Kidney capillary endothelial cell (primary cell): Measurements from ENCODE around the gene PARD3B.
"Not testable (repeated sequence)": the region's sequence is repeated elsewhere in the genome, so short reads cannot be mapped to it uniquely, and the experiment has no call there.

Source experiments
- DNase-seq: peaks from one replicate; pipeline ENCODE4 v3.0.0-alpha.2; 2018; ENCODE audit warnings: low spot score

Gene PARD3B

DNA sequence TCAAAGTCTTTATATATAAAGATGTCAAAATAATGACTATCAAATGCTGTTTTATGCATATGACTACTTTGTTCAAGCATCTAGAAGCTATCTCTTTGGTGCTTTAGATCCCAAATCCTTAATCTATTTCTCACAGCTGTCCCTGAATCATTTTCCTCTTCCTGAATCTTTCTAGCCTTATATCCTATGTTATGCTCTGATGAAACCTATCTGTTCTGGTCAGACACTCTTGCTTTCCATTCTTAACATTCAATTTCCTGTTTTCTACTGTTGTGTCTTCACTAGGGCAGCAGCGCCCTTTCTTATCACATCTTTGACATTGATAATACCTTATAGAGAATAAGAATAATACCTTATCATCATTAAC, 6.3 kb upstream of the PARD3B start:
- peak; percentile 25 for DNase-seq

DNA sequence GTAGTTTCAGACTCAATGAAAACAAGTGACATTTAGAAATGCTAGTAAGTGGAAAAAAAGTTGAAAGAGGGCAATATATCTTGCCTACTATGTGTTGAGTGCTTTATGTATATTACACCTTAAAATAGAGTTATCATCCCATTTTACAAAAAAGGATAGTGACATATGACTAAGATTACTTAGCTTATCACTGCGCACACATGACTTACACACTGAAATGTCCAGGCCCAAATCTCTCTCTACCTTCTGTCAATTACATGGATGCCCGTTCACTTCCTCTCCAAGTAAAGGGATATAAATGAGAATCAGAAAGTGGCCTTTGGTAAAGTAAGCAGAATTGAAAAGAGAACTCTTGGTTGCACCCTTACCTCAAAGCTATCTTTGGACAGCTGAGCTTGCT, 3.6 kb upstream of the PARD3B start:
- DNase-seq = no peak

DNA sequence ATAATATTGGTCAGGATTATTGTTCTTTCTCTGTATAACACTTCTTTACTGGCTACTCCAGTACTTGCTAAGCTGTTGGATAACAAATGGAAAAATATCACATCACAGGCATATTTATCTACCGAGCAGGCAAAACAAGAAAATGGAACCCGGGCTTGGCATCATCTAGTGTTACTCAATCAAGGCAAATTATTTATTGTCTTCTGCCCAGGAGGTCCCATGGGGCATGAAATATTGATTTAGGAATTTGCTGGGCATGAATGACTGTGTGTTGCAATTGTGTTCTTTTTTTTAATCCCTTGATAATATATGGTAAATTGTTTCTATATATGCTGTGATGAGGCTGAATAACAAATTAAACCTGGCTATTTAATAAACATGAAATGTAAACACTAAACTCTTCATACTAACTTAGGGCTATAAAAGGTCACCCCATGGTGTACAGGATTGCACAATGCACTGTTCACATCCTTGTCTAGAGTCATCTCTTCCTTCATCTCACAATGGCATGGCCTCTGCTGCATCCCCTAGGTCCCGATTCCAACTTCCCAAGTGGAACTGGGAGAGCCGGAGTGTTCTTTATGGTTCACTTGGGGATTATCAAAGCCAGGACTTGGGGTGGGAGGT, 2.2 kb upstream of the PARD3B start:
- DNase-seq = no peak

DNA sequence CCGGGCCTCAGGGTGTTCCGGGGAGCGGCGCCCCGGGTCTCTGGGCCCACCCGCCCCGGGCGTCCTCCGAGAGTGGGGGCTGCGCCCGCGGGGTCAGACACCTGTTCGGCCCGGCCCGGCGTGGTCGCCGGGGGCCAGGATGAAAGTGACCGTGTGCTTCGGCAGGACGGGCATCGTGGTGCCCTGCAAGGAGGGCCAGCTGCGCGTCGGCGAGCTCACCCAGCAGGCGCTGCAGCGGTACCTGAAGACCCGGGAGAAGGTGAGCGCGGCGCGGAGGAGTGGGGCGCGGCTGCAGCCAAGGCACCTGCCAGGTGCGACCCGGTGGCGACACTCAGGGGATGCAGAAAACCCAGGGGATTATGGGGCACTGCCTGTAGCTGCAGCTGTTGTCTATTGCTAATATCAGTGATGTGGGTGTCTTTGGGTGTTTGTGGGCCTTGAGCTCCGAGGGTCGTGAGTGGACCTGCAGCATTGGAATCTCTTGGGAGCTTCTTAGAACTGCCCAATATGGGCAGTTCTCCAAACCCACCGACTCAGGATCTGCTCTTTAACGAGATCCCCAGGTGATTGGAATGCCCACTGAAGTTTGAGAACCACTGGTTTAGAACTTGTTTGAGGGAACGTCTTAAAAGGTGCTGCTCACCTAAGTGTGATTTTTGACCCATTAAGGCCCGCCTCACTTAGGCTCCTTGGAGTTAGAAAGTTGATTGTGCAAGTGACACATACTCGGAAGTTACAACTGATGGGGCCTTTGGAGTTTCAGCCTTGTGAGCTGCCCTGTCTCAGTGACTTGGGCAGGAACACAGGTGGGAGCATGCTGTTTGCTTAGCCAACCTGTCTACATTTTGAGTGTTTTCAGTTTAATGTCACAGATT, 823 bp downstream of the PARD3B start:
- no peak for DNase-seq

DNA sequence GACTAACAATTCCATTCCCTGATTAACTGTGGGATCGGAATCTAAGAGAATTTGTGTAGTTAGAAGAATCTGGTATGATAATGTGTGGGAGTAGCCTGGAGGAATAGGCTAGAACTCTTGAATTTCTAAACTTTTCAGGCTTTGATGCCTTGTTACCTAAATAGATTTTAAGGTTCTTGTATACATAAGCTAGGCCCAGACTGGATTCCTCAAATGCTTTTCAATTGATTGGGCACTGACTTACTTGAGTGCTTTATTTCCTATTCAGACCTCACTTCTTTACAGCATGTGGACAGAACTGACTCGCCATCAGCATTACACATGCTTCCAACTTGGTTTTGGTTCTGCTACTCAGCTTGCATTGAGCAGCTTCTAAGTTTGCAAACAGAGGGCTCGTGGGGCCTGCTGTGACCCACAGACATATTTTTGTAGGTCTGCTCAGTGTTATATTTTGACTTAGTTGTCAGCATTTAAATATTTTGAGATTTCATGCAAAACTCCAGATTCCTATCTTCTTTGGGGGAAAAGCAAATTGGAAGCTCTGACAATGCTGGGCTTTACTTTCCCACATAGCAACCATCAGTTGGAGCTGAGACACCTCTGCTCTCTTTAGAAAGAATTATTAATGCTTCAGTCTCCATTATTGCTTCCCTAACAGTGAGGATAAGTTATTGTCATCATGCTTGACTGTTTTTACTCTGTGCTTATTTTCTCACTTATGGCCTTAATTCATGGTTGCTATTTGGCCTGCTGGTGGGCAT, 5.7 kb downstream of the PARD3B start:
- no peak for DNase-seq

DNA sequence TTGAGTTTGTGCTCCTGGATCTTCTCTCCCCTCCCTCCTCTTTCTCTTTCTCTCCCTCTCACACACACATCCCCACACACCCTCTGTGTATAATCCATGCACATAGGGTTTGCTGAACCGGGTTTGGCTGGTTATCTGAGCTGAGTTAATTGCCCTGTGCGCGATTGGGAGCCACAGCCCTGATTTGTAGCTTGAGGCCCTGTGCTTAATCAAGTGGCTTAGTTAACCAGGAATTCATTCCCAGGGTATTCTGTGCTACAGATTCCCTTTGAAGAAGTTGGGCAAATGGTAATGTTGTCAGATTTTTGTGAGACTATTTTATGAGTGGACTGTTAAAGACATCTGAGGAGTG, 6.2 kb downstream of the PARD3B start:
- DNase-seq = no peak

DNA sequence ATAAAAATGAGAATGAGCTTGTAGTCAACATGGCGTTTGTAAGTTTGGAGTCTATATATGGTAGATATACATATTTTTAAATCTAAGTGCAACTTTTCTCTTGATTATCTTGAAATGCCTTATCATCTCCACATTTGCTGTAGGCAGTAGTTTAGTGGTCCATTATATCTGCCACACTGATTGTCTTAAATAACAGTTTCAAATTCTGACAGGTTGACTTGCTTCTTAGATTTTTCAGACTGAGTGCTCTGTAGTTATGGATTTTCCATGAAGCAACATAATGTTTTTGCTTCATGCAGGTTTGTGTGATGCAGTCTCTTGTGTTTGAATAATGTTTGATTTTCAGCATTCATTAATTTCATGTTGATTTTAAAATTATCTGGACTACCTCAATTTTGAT, 12.3 kb downstream of the PARD3B start:
- DNase-seq = no peak

DNA sequence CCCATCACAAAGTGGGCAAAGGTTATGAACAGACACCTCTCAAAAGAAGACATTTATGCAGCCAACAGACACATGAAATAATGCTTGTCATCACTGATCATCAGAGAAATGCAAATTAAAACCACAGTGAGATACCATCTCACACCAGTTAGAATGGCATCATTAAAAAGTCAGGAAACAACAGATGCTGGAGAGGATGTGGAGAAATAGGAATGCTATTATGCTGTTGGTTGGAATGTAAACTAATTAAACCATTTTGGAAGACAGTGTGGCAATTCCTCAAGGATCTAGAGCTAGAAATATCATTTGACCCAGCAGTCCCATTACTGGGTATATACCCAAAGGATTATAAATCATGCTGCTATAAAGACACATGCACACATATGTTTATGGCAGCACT, 14.1 kb downstream of the PARD3B start:
- not testable (repeated sequence) for DNase-seq

DNA sequence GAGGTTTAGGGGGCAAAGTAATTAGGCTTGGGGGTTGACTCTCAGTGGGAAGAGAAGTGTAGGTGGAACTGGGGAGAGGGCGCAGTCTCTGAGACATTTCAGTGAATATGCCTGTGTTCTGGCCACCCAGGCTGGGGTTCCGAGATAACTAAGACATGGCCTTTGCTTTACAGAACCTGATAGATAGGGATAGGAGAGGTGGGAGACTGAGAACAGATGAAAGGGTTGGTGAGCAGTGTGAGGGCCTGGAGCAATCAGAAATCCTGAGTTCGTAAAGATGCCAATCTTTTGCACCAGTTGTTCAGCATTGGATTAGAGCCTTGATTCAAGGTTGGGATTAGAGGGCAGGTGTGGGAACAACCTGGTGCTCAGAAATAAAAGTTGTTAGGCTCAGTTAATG, 15.6 kb downstream of the PARD3B start:
- no peak for DNase-seq

DNA sequence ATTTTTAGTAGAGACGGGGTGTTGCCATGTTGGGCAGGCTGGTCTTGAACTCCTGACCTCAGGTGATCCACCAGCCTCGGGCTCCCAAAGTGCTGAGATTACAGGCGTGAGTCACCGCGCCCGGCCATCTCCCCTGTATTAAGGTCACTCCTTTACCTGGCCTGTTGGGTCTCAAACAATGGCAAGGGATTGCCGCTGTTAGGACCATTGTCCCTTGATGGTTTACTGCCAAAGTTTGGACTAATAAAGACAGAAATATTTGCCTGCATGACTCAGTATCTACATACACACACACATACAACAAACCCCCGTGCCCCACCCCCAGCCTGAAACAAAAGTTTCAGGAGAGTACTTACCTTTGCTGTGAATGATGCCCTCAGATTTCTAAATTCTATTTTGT, 16.5 kb downstream of the PARD3B start:
- DNase-seq = no peak

DNA sequence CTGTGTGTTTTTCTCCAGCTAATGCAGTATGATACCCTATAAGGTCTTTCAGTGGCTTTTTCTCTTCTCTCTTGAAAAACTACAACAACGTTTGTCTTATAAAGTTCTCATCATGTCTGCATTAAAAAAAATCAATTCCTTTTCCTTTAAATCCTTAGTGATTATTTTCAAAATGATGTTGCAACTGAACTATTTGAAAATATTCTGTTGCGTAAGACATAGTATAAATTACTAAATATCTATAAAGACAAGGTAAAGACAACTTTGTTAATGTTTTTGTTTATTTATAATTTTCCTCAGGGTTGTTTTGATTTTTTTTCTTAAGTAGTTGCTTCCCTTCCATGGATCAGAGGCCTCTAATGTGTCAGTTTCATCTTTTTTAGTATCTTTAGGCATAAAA, 21.2 kb downstream of the PARD3B start:
- DNase-seq = no peak

DNA sequence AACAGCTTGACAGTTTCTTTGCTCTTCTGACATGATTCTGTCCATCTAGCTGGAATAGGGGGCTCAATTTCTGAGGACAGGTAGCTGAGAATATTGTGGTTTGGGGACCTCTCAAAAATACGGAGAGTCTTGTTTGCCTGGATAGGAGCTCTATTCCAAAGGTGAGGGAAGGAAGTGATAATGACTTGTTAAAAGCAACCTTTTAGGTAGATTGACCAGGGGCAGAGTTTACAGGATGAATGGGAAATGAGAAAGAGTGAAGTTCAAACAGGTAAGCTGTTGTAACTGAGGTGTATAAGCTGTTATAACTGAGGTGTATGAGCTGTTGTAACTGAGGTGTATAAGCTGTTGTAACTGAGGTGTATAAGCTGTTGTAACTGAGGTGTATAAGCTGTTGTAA, 25.1 kb downstream of the PARD3B start:
- no peak for DNase-seq

DNA sequence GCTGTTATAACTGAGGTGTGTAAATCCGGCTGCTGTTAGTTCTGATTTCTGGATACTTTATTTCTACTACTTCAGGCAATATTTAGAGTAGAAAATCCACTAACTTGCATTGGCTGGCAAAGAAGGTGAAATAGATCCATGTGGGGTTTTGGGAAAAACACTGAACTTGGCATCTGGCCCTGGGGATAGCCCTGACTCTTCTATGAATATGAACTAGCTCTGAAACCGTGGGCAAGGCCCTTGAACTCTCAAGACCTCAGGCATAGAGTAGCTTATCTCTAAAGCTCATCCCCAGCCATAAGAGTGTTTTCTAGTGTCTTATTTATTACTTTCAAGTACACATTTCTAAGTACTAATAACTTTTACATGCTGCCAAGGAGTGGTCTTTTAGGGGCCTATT, 25.8 kb downstream of the PARD3B start:
- DNase-seq = no peak

DNA sequence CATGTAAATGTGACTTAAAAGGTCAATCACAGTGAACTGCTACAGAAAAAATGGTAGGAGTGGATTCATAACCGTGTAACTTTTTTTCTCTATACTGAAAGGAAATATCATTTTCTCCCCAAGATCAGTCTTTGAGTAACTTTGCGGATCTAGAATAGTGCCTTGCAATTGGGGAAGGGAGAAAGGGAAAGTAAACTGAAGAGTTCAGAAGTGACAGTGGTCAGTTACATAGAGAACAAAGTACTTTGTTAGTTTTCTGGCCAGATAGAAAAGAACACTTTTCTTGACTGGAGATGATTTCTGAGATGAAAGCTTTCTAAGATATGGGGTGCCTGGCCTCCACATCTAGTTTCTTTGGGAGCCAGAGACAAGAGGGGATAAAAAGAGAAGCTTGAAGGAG, 26.6 kb downstream of the PARD3B start:
- DNase-seq = no peak

DNA sequence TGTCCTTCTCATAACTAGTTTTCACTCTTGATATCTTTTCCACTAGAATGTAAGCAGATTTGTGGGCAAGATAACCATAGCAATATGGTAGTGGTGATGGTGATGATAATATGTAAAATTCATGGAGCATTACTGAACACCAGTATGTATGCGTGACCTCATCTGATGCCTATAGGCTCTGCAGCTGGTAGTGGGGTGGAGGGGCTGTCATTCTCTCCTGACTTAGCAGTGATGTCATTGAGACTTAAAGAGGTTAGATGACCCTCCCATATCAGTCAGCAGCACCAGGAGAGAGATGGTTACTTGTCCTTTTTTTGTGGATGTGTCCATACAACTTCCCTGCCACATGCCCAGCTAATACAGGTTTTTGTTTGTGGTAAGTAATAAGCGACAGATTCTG, 27.9 kb downstream of the PARD3B start:
- DNase-seq = no peak

DNA sequence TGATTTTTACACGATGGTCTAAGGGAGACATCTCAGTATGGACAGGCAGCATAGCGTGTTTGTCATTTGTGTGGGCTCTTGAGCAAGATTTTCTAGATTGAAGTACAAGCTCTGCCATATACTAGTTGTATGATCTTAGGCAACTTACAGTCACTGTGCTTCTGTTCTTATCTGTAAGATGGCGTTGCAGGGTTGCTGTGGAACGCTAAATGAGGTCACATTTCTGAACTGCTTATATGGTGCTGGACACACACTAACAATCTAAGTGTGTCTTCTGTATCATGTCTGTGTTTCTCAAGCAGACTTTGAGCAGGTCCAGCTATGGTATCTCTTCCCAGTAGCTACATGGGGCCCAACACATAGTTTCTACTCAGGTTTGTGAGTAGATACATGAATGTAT, 29.2 kb downstream of the PARD3B start:
- DNase-seq = no peak

DNA sequence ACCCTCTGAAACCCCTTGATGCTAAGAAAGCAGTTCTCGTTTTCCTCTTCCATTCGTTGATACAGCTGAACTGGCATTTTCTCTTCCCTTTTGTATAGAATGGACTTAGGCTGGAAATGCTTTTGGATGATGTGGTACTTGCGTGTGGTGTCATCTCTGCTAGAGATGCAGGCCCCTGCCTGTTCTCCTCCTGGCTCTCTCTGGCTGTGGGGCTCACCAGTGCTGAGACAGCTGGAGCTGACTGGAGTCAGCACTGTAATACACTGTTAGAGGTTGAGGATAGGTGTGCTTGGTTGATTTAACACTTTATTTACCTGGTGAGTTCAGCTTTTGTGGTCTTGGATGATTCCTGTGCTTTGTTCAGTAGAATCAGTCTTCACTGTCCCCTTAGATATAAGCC, 30.2 kb downstream of the PARD3B start:
- no peak for DNase-seq

DNA sequence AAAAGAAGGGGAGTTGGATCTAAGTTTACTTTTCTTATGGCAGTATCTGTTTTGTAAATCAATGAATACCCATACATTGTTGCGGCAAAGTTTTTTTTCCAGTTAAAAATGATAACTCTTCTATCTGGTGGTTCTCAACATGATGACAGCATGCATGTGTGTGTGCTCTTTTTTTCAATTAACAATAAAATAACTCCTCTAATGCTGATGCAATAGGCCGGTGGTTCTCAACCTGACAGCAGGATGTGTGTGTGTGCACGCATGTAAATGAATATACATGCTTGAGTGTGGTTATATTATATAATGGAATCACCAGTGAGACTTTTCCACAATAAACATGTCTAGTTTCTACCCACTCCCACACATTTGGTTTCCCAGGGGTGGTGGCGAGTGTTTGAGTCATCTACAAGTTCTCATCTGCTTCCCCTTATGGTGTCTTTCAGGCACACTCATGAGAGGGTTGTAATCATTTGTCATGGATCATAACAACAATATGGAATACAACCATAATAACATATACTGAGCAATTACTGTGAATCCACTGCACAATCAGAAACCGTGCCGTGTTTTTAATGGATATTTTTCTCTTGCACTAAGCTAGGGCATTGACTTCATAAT, 31.2 kb downstream of the PARD3B start:
- no peak for DNase-seq

DNA sequence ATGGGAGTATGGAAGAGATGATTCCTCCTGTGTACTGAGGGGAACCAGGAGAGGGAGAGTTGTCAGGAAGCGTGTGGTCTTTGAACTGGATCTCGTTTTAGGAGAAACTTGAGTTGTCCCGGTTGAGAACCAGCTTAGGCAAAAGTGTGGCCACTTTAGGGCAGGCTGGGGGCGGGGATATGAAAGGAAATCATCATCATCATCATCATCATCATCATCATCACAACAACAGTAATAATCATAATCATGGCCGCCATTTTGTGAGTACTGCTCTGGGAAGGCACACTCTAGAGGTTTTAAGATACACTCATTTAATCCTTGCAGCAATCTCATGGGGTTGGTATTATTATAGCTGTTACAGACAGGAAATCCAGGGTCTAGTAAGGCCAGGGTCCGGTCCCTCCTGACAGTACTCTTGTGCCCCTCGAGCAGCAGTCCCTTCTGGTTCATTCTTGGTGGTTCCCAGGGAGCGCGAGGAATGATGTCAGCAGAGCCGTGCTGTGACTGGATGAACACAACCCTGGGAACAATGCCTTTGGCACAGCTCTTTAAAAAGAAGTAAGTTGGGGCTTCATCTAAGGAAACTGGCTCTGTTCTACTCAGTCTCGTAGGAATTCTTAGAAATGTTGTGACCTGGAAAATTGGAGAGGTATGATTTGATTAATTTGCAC, 33.8 kb downstream of the PARD3B start:
- DNase-seq = no peak

DNA sequence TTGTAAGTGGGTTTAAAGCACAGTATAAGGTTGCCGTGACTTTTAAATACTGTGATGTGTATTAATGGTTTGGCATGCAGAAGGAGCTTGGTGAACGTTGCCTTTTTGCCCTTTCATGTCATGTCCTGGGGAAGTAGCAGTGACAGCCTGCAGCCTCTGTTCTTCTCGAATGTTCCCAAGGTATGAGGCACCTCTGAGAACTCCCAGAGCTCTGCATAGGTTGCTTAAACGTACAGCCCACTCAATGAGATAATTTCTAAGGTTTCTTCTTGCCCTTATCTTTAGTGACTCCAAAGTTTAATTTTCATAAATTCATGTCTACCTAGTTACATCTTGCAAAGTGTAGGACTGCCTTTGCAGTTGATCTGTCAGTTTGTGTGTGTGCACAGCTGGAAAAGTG, 36.7 kb downstream of the PARD3B start:
- DNase-seq = no peak

DNA sequence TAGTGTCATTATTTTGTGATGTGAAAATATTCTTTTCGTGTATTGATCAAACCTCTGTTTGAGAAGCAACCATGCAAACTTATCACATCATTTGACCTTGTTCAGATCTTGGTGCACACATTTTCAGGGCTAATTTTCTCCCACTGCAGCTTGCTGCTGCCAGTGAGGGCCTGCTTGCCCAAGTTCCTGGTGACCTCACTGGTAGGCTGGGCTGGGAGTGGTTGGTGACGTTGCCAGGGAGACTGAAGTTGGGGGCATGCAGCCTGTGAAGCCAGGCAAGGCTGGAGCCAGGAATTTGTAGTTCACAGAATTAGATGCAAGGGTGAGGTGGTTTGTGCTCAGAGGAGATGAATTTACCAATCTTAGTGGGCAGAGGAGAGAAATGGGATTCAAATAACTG, 38.5 kb downstream of the PARD3B start:
- DNase-seq = no peak

DNA sequence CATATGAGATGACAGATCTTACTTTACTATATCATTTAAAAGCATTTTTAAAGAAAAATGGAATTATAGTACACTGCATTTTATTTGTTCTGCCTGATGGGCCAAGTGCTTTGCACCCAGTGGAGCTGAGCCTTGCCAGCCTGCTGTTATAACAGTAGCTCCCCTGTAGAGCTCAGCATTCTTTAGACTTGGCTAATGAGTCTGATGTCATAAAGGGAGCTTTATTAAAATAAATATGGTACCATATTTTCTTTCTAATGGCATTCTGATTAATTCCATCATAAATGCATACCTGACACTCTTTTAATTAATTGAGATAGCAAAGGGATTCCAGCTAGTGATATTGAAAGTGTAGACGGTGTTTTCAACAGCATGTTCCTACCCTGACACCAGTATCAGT, 40.7 kb downstream of the PARD3B start:
- no peak for DNase-seq
